ENCODE data around the gene IL6ST. TPM values are rescaled to one million over a fixed set of nuclear protein-coding genes. Genes with fewer than 3 reads are reported as not detected.

IL6ST gene
- total RNA-seq, 1 donor from 2014 or later = 69.7 TPM

- Mint-ChIP-seq H3K36me3 (ENCODE audit: low read depth, unreplicated experiment) (peaks cover 3% of the 10 kb centered on the region), H3K4me1 (ENCODE audit: unreplicated experiment) (no peaks in the 10 kb centered on the region), H3K27ac (ENCODE audit: unreplicated experiment) (no peak overlapping the region), H3K27me3 (ENCODE audit: unreplicated experiment) (peaks cover 14% of the 10 kb centered on the region), H3K9me3 (ENCODE audit: unreplicated experiment) (no peaks in the 10 kb centered on the region), H3K4me3 (ENCODE audit: unreplicated experiment) (no peak overlapping the region)
- TF ChIP-seq CTCF (IDR thresholded peaks at IDR 0.05; ENCODE audit: unreplicated experiment) = no peak
- no peak for DNase-seq (ENCODE audit: low spot score)
These were observed 62.1 kb downstream of the IL6ST start for GRCh38 chr5:55932700-55933099.

GRCh38 chr5:55929020-55929799, 65.6 kb downstream of the IL6ST start:
- H3K4me3 Mint-ChIP-seq (ENCODE audit: unreplicated experiment) = no peak overlapping the region
- H3K27me3 Mint-ChIP-seq (ENCODE audit: unreplicated experiment) = peaks cover 18% of the 10 kb centered on the region
- DNase-seq (ENCODE audit: low spot score) = no peak

GRCh38 chr5:55927861-55928655, 66.7 kb downstream of the IL6ST start:
- DNase-seq (ENCODE audit: low spot score) = no peak
- Mint-ChIP-seq H3K36me3 (ENCODE audit: low read depth, unreplicated experiment) (peaks cover 3% of the 10 kb centered on the region), H3K9me3 (ENCODE audit: unreplicated experiment) (no peaks in the 10 kb centered on the region), H3K4me3 (ENCODE audit: unreplicated experiment) (no peak overlapping the region), H3K27me3 (ENCODE audit: unreplicated experiment) (peaks cover 23% of the 10 kb centered on the region), H3K4me1 (ENCODE audit: unreplicated experiment) (peaks cover 28% of the 10 kb centered on the region), H3K27ac (ENCODE audit: unreplicated experiment) (no peak overlapping the region)
- TF ChIP-seq CTCF (IDR thresholded peaks at IDR 0.05; ENCODE audit: unreplicated experiment) = no peak

More at GRCh38 chr5:55929020-55929799, 65.6 kb downstream of the IL6ST start:
- Mint-ChIP-seq H3K27ac (ENCODE audit: unreplicated experiment) (no peak overlapping the region), H3K36me3 (ENCODE audit: low read depth, unreplicated experiment) (peaks cover 3% of the 10 kb centered on the region), H3K4me1 (ENCODE audit: unreplicated experiment) (peaks cover 19% of the 10 kb centered on the region), H3K9me3 (ENCODE audit: unreplicated experiment) (no peaks in the 10 kb centered on the region)
- no peak for TF ChIP-seq CTCF (IDR thresholded peaks at IDR 0.05; ENCODE audit: unreplicated experiment)

- H3K27ac Mint-ChIP-seq (ENCODE audit: unreplicated experiment) = peak overlapping the region; percentile 91
- no peak for TF ChIP-seq CTCF (IDR thresholded peaks at IDR 0.05; ENCODE audit: unreplicated experiment)
- H3K36me3 Mint-ChIP-seq (ENCODE audit: low read depth, unreplicated experiment) = peaks cover 3% of the 10 kb centered on the region
- DNase-seq (ENCODE audit: low spot score) = no peak
- H3K27me3 Mint-ChIP-seq (ENCODE audit: unreplicated experiment) = peaks cover 21% of the 10 kb centered on the region
- H3K4me3 Mint-ChIP-seq (ENCODE audit: unreplicated experiment) = no peak overlapping the region
- H3K9me3 Mint-ChIP-seq (ENCODE audit: unreplicated experiment) = no peaks in the 10 kb centered on the region
- peaks cover 42% of the 10 kb centered on the region for H3K4me1 Mint-ChIP-seq (ENCODE audit: unreplicated experiment)
These were observed 68.3 kb downstream of the IL6ST start for GRCh38 chr5:55926476-55926875.

GRCh38 chr5:55925712-55926111, 69.1 kb downstream of the IL6ST start:
- no peak for DNase-seq (ENCODE audit: low spot score)
- TF ChIP-seq CTCF (IDR thresholded peaks at IDR 0.05; ENCODE audit: unreplicated experiment) = no peak
- Mint-ChIP-seq H3K36me3 (ENCODE audit: low read depth, unreplicated experiment) (peaks cover 3% of the 10 kb centered on the region), H3K4me3 (ENCODE audit: unreplicated experiment) (no peak overlapping the region), H3K4me1 (ENCODE audit: unreplicated experiment) (peaks cover 44% of the 10 kb centered on the region), H3K9me3 (ENCODE audit: unreplicated experiment) (no peaks in the 10 kb centered on the region), H3K27me3 (ENCODE audit: unreplicated experiment) (peaks cover 21% of the 10 kb centered on the region), H3K27ac (ENCODE audit: unreplicated experiment) (peak overlapping the region; percentile 91)

Measured in endothelial cell (in vitro differentiated cells).